Renal cortical epithelial cell (primary cell): Measurements from ENCODE around the gene BMAL2. TPM values are rescaled to one million over a fixed set of nuclear protein-coding genes. Genes with fewer than 3 reads are reported as not detected.

Source experiments
- DNase-seq: peaks from one replicate; pipeline ENCODE4 v3.0.0-alpha.2; 2011; ENCODE audit warnings: low read depth
- total RNA-seq: library from RNA; depleted of rRNA; stranded (reverse); fragments of >200 nt; gene quantifications from 2 replicates; pipeline ENCODE4 v1.2.3, GENCODE V29; 2014

Gene BMAL2
- total RNA-seq, 1 donor from 2014 or later = 24.6 TPM

DNA sequence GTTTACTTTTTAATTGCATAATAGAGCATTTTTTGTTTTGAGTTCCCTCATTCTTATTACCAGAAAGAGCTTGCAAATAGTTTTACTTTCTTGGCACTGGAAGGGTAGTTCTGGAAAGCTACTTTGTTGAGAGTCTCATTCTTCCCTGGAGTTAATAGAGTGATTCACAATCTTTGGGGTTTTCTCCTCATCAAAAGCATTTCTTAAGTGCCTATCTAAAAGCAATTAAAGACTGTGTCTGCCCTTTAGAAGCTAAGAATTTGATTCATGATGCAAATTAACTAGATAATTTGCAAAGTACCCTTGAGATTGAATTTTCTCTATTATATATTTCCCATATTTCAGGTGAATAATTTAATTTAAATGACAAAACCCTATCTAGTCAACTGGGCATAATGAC, 8.1 kb upstream of the BMAL2 start:
- peak; percentile 35 for DNase-seq

DNA sequence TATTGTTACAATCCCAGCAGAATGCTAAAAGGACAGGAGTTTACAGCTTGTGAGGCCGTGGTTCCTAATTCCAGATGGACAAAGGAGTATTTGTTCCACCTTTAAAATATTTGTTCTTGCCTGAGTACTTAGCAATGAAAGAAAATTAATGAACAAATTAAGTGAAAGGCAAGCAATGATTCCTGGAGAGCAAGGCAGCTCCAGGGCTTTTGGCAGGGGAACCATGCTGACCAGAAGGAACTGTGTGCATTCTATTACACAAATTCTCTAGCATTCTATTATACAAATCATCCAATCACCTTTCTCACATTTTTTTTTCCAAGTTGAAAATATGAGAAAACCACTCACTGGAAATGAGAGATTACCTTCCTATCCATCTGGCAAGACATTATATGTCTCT, 1.8 kb upstream of the BMAL2 start:
- peak; percentile 77 for DNase-seq

DNA sequence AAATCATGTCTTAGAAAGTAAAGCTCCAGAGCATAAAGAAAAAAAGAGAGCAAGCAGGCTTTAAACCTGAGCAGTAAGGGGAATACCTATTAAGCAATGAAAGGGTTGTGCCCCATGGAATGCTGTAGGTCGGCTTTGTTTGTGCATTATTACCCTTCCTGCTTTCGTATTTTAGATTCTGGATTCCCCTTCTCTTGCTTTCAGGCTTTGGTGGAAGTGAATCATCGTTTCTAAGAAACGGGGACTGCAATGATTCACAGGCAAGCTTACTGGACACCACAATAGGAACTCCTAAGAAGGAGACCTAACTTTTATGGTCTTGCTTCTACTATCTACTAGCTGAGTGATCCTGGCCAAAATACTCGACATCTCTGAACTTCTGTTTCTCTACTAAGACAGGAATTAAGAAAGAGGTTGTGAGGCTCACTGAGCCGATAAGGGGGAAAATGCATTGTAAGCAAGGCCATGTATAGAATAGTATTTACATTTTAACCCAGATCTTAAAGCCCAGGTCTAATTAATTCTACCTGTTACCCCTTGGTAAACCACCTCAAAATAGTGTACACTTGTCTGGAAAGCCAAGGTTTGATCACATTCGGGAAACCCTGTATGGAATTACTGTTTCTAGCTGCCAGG, 1.2 kb upstream of the BMAL2 start:
- DNase-seq = peak; percentile 100

DNA sequence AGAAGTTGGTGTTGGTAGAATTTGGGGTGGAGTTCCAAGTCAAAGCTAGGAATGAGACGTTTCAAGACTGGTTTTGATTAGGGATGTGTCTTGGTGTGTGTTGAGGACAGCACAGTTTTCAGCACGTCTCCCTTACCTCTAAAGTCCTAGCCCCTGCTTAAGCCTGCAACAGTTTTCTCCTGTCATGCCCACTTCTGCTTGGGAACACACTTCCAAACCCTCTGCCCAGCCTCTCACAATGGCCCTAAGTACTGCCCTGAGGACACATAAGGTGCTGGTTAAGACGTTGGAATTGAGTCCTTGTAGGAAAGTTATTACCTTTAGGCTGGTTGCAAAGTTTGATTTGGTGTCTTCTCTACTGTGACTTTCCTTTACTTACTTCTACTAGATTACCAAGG, 710 bp upstream of the BMAL2 start:
- no peak for DNase-seq

GRCh38 chr12:27332407-27332713, 276 bp upstream of the BMAL2 start:
- DNase-seq = no peak

GRCh38 chr12:27333403-27334009, 870 bp downstream of the BMAL2 start:
- no peak for DNase-seq

GRCh38 chr12:27334042-27334720, 1.5 kb downstream of the BMAL2 start:
- peak; percentile 49 for DNase-seq

GRCh38 chr12:27334721-27335082, 2.1 kb downstream of the BMAL2 start:
- no peak for DNase-seq

GRCh38 chr12:27335364-27336281, 3.0 kb downstream of the BMAL2 start:
- DNase-seq = peak; percentile 27

- DNase-seq = peak; percentile 23
These were observed 3.6 kb downstream of the BMAL2 start for GRCh38 chr12:27336282-27336653.

- no peak for DNase-seq
These were observed 4.7 kb downstream of the BMAL2 start for GRCh38 chr12:27337376-27337775.

GRCh38 chr12:27338473-27338872, 5.8 kb downstream of the BMAL2 start:
- no peak for DNase-seq

DNA sequence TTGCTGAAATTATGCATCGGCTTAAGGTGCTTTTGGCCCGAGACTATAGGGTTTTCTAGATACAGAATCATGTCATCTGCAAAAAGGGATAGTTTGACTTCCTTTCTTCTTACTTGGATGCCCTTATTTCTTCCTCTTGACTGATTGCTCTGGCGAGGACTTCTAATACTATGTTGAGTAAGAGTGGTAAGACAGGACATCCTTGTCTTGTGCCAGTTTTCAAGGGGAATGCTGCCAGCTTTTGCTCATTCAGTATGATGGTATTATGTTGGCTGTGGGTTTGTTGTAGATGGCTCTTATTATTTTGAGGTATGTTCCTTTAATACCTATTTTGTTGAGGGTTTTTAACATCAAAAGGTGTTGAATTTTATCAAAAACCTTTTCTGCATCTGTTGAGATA, 8.3 kb downstream of the BMAL2 start:
- no peak for DNase-seq

- no peak for DNase-seq
These were observed 9.9 kb downstream of the BMAL2 start for GRCh38 chr12:27342536-27342935.

GRCh38 chr12:27343255-27344000, 10.8 kb downstream of the BMAL2 start:
- peak; percentile 97 for DNase-seq

DNA sequence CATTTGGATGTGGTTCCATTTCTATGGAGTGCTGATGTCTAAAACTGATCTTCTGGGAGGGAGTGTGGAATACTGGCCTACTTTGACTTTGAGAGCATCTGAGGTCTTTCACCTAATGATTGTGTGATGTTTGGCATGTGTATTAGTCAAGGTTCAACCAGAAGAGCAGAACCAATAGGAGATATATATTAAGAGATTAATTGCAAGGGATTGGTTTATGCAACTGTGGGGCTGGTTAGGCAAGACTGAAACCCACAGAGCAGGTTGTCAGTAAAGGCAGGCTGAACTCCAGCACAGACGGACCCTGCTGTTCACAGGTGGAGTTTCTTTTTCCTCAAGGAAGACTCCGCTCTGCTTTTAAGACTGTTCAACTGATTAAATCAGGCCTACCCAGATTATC, 11.6 kb downstream of the BMAL2 start:
- peak; percentile 38 for DNase-seq

DNA sequence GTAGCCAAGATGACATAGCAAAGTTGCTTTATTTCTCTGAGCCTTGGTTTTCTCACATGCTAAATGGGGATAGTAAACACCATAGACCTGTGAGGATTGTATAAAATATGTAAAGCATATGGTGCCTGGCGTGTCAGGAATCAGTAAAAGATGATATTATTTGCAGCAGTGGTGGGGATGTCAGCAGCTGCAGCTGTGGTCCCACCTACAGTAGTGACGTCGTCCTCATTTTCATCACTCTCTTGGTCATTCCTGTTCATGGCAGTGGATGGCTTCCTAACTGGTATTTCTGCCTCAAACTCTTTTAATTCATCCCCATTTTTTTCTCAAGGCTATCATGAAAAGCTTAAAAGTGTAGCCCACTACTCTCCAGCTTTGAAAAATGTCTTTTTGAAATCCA, 12.1 kb downstream of the BMAL2 start:
- DNase-seq = no peak

GRCh38 chr12:27345376-27345775, 12.7 kb downstream of the BMAL2 start:
- DNase-seq = no peak

GRCh38 chr12:27347779-27348178, 15.1 kb downstream of the BMAL2 start:
- no peak for DNase-seq

- no peak for DNase-seq
These were observed 18.8 kb downstream of the BMAL2 start for GRCh38 chr12:27351476-27351875.

DNA sequence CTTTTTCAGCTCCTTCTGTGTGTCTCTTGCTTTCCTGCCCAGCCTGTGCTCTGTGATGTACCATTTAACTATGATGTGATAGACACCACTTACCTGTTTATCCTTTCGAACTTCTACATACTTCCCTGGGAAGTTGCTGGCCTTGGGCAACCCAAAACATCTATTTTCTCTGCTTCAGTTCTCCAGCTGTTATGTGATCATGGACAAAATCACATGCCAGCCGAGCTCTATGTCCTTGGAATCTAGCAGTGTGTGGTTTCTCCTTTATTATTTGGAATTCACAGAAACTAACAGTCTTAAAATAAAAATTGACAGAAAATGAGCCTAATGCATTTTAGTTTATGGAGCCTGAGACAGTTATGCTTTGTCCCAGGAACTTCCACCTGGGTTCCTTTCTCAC, 22.9 kb downstream of the BMAL2 start:
- no peak for DNase-seq

DNA sequence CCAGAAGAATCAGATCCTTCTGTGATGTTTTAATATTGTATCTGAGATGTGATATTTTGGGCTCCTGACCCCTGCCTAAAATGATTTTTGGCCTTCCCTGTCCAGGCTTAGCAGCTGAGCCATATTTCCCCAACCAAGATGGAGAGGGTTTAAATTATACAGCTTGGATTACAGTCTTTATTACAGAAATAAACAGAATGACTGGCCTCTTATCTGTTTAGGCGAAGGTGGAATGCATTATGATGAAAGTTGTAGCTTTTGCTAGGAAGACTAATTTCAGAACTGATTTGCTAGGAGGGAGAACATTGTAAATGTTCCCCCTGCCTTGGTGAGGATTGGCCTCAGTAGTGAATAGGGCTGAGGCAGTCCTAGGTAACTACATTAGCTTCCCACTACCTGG, 23.3 kb downstream of the BMAL2 start:
- no peak for DNase-seq
